Endodermal cell (in vitro differentiated cells): Measurements from ENCODE around the gene FGD3. TPM values are rescaled to one million over a fixed set of nuclear protein-coding genes. Genes with fewer than 3 reads are reported as not detected.

Experiments
- DNase-seq: peaks from one replicate; pipeline ENCODE4 v3.0.0-alpha.2; 2017
- H3K27ac ChIP-seq: 2 replicates; pipeline ENCODE4 v1.5.1; 2013; ENCODE audit warnings: mild to moderate bottlenecking, low read depth, low read length, moderate library complexity
- H3K27me3 ChIP-seq: 2 replicates; pipeline ENCODE4 v1.6.1; 2013; ENCODE audit warnings: mild to moderate bottlenecking, low read length, moderate library complexity; ENCODE audit not compliant: insufficient read depth, control insufficient read depth, poor library complexity, severe bottlenecking
- H3K36me3 ChIP-seq: 2 replicates; pipeline ENCODE4 v1.7.0; 2013; ENCODE audit warnings: mild to moderate bottlenecking, low read length, moderate library complexity; ENCODE audit not compliant: control insufficient read depth, insufficient read depth
- H3K4me1 ChIP-seq: one replicate; pipeline ENCODE4 v1.7.0; 2013; ENCODE audit warnings: low read length; ENCODE audit not compliant: control insufficient read depth, insufficient read depth
- H3K4me3 ChIP-seq: 2 replicates; pipeline ENCODE4 v1.5.1; 2013; ENCODE audit warnings: mild to moderate bottlenecking, low read length, moderate library complexity
- H3K9ac ChIP-seq: 2 replicates; pipeline ENCODE4 v1.6.1; 2013; ENCODE audit warnings: mild to moderate bottlenecking, low read length, moderate library complexity; ENCODE audit not compliant: poor library complexity, severe bottlenecking; ENCODE audit errors: extremely low read depth
- H3K9me3 ChIP-seq: 2 replicates; pipeline ENCODE4 v1.6.1; 2013; ENCODE audit warnings: mild to moderate bottlenecking, low read length, moderate library complexity; ENCODE audit not compliant: control insufficient read depth
- H3K27ac Mint-ChIP-seq: 2 replicates; pipeline ENCODE4 v1.8.0; 2020; ENCODE audit warnings: mixed read lengths
- H3K27me3 Mint-ChIP-seq: 2 replicates; pipeline ENCODE4 v1.8.0; 2021; ENCODE audit warnings: mild to moderate bottlenecking, mixed read lengths; ENCODE audit not compliant: insufficient read depth
- H3K36me3 Mint-ChIP-seq: 2 replicates; pipeline ENCODE4 v1.8.0; 2020; ENCODE audit warnings: low read depth, mixed read lengths
- H3K4me1 Mint-ChIP-seq: 2 replicates; pipeline ENCODE4 v1.8.0; 2020; ENCODE audit warnings: mixed read lengths
- H3K4me3 Mint-ChIP-seq: 2 replicates; pipeline ENCODE4 v1.8.0; 2020; ENCODE audit warnings: mild to moderate bottlenecking, moderate library complexity, mixed read lengths
- H3K9me3 Mint-ChIP-seq: 2 replicates; pipeline ENCODE4 v1.8.0; 2020; ENCODE audit warnings: mild to moderate bottlenecking, mixed read lengths
- WGBS, 2 experiments: methylation state at CpG; one replicate each; pipeline versions ENCODE4 v1.1.5 to v1.1.7; 2013; ENCODE audit warnings: missing lambda C conversion rate in 2 of 2, mixed read lengths in 1 of 2; ENCODE audit not compliant: insufficient coverage in 1 of 2, insufficient read length in 1 of 2; 5-methylcytosine and 5-hydroxymethylcytosine counted together
- total RNA-seq, 2 donors: library from RNA; stranded (reverse); fragmentation: NEBNext Ultra II Directional in 1 of 2; extraction: Animal tissue kit (Norgen Biotek cat#: 25700) in 1 of 2; gene quantifications; 2 replicates in 1 of 2; 3 replicates in 1 of 2; pipeline ENCODE4 v1.2.1, GENCODE V29; 2021
- TF ChIP-seq, protein P1 (sequence below): fragments of 200-600 bp; sonication (generic); conservative IDR thresholded peaks from 2 replicates; pipeline ENCODE4 v1.5.0; 2021; ENCODE audit warnings: antibody characterized with exemption, mild to moderate bottlenecking

The FGD3 gene
- total RNA-seq, 2 donors from 2014 or later, result 1.4 to 1.9 TPM

DNA sequence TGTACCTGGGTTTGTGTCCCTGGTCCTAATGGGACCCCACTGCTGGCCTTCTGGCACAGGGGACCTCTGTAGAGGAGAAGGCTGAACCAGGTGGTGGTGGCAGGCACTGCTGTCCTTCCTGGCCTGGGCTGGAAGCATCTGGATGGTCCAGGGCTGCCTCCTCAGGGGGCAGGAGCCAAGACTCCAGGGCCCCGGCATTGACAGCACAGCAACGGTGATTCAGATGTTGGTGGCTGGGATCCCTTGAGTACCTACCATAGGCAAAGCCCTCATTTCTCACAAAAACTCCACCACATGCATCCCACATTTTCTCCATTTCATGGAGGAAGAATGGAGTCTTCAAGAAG lies 15.0 kb downstream of the FGD3 start:
- peaks cover 8% of the 10 kb centered on the region for H3K9me3 Mint-ChIP-seq
- H3K27ac ChIP-seq, result no peak overlapping the region
- no peaks in the 10 kb centered on the region for H3K36me3 ChIP-seq
- H3K9me3 ChIP-seq, result no peaks in the 10 kb centered on the region
- H3K36me3 Mint-ChIP-seq, result no peaks in the 10 kb centered on the region
- H3K4me3 ChIP-seq, result no peak overlapping the region
- H3K9ac ChIP-seq, result no peak overlapping the region
- H3K27me3 ChIP-seq, result no peaks in the 10 kb centered on the region
- no peaks in the 10 kb centered on the region for H3K4me1 ChIP-seq
- H3K4me1 Mint-ChIP-seq, result peaks cover 10% of the 10 kb centered on the region
- TF ChIP-seq, protein P1, sequence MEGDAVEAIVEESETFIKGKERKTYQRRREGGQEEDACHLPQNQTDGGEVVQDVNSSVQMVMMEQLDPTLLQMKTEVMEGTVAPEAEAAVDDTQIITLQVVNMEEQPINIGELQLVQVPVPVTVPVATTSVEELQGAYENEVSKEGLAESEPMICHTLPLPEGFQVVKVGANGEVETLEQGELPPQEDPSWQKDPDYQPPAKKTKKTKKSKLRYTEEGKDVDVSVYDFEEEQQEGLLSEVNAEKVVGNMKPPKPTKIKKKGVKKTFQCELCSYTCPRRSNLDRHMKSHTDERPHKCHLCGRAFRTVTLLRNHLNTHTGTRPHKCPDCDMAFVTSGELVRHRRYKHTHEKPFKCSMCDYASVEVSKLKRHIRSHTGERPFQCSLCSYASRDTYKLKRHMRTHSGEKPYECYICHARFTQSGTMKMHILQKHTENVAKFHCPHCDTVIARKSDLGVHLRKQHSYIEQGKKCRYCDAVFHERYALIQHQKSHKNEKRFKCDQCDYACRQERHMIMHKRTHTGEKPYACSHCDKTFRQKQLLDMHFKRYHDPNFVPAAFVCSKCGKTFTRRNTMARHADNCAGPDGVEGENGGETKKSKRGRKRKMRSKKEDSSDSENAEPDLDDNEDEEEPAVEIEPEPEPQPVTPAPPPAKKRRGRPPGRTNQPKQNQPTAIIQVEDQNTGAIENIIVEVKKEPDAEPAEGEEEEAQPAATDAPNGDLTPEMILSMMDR, result no peak
- DNase-seq, result peak; percentile 17
- no peak overlapping the region for H3K27ac Mint-ChIP-seq
- H3K27me3 Mint-ChIP-seq, result no peaks in the 10 kb centered on the region
- 93% methylated on average over 2 of the region's 2 CpGs; no CpG with 5 or more reads in 1 of the 2 experiments for WGBS, 2 experiments
- no peak overlapping the region for H3K4me3 Mint-ChIP-seq

DNA sequence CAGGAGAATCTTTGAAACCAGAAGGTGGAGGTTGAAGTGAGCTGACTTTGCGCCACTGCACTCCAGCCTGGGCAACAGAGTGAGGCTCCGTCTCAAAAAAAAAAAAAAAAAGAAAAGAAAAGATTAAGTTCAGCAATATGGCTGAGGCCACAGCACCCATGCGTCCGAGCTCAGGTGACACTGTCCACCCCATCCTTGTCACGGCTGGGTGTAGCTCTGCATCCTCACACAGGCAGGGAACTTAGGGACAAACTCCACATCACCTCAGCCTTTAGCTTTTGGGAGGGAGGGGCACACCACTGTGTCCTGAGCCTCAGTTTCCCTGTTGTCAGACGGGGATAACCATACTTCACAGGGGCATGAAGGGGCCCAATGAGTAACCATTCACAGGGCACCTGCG lies 15.5 kb downstream of the FGD3 start:
- peaks cover 8% of the 10 kb centered on the region for H3K9me3 Mint-ChIP-seq
- H3K4me3 Mint-ChIP-seq, result no peak overlapping the region
- H3K36me3 ChIP-seq, result no peaks in the 10 kb centered on the region
- no peaks in the 10 kb centered on the region for H3K36me3 Mint-ChIP-seq
- no peak overlapping the region for H3K4me3 ChIP-seq
- TF ChIP-seq, protein P1, result no peak
- no peaks in the 10 kb centered on the region for H3K4me1 ChIP-seq
- no peak overlapping the region for H3K27ac Mint-ChIP-seq
- WGBS, 2 experiments, result 94 to 95% methylated on average over 6 to 7 of the region's 7 CpGs
- H3K27me3 Mint-ChIP-seq, result no peaks in the 10 kb centered on the region
- peaks cover 10% of the 10 kb centered on the region for H3K4me1 Mint-ChIP-seq
- H3K9me3 ChIP-seq, result no peaks in the 10 kb centered on the region
- no peaks in the 10 kb centered on the region for H3K27me3 ChIP-seq
- H3K9ac ChIP-seq, result no peak overlapping the region
- H3K27ac ChIP-seq, result no peak overlapping the region
- peak; percentile 11 for DNase-seq

DNA sequence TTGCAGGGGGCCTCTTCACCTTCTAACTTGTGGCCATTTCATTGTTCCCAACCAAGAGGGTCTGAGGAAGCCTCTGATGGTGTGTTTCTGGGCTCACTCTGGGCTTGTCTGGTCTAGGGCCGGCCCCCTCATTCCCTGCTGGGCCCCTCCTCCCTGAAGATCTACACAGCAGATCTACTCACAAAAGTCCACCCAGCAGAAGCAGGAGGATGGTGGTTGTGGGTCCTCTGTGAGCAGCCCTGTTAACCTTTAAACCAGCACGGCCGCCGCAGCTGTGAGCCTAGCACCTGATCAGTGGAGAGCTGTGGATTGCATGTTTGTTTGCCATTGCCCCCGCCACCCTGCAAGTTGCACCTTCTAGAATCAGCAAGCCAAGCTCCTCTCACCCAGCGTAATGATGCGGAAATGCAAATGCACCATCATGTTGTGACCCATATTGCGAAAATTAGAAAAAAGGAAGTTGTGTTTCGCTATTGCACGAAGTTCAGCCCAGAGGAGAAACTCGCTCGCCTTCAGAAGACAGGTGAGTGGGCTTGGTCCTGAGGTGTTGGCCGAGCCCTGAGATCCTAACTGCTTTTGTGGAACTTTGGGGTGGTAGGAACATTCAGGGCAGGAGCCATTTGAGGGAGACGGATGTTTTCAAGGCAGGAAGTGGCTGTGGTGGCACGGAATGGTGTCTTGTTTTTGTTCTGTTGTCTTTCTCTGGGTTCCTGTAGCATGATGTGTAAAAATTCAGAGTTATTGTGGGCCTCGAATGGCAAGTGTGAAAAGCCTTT lies 16.7 kb downstream of the FGD3 start:
- TF ChIP-seq, protein P1, result no peak
- Mint-ChIP-seq H3K9me3 (peaks cover 8% of the 10 kb centered on the region), H3K27ac (peak overlapping the region; percentile 56), H3K4me3 (no peak overlapping the region), H3K36me3 (no peaks in the 10 kb centered on the region), H3K4me1 (peaks cover 10% of the 10 kb centered on the region), H3K27me3 (no peaks in the 10 kb centered on the region)
- WGBS, 2 experiments, result 89 to 92% methylated on average over 12 to 16 of the region's 16 CpGs
- H3K9ac ChIP-seq, result no peak overlapping the region
- H3K4me1 ChIP-seq, result no peaks in the 10 kb centered on the region
- H3K9me3 ChIP-seq, result no peaks in the 10 kb centered on the region
- no peak overlapping the region for H3K27ac ChIP-seq
- no peak overlapping the region for H3K4me3 ChIP-seq
- peak; percentile 53 for DNase-seq
- H3K27me3 ChIP-seq, result no peaks in the 10 kb centered on the region
- H3K36me3 ChIP-seq, result no peaks in the 10 kb centered on the region
